Activated T-cell treated with anti-CD3 and anti-CD28 coated beads for 4 hours (primary cell): ENCODE data around the gene SLC35A1.
"Not testable (repeated sequence)": the region's sequence is repeated elsewhere in the genome, so short reads cannot be mapped to it uniquely, and the experiment has no call there.

ENCODE experiments used
- DNase-seq: peaks from one replicate; pipeline ENCODE4 v3.0.0-alpha.2; 2020

Gene SLC35A1

GRCh38 chr6:87472525-87473418 lies at the start of gene SLC35A1:
TSS of gene SLC35A1 (plus strand) at chr6:87472974. CDS start at chr6:87473004, 30 bp downstream.
- peak; percentile 84 for DNase-seq

- DNase-seq: no peak
Observed at GRCh38 chr6:87426789-87427188, 46.0 kb upstream of the SLC35A1 start.

GRCh38 chr6:87430499-87430898 lies 42.3 kb upstream of the SLC35A1 start:
- DNase-seq: no peak

- DNase-seq: no peak
Observed at GRCh38 chr6:87431263-87431662, 41.5 kb upstream of the SLC35A1 start.

GRCh38 chr6:87436435-87436834 lies 36.3 kb upstream of the SLC35A1 start:
- DNase-seq: peak; percentile 10

GRCh38 chr6:87441711-87442110 lies 31.1 kb upstream of the SLC35A1 start:
- DNase-seq: no peak

GRCh38 chr6:87444362-87444761 lies 28.4 kb upstream of the SLC35A1 start:
- no peak for DNase-seq

- DNase-seq: no peak
Observed at GRCh38 chr6:87465051-87465450, 7.7 kb upstream of the SLC35A1 start.

GRCh38 chr6:87473419-87473903 lies 687 bp downstream of the SLC35A1 start:
- no peak for DNase-seq

GRCh38 chr6:87481931-87482330 lies 9.2 kb downstream of the SLC35A1 start:
- DNase-seq: no peak

- no peak for DNase-seq
Observed at GRCh38 chr6:87482366-87482765, 9.6 kb downstream of the SLC35A1 start.

GRCh38 chr6:87483929-87484328 lies 11.2 kb downstream of the SLC35A1 start:
- DNase-seq: no peak

- DNase-seq: no peak
Observed at GRCh38 chr6:87484491-87484890, 11.7 kb downstream of the SLC35A1 start.

- DNase-seq: no peak
Observed at GRCh38 chr6:87487555-87487954, 14.8 kb downstream of the SLC35A1 start.

GRCh38 chr6:87489326-87489725 lies 16.6 kb downstream of the SLC35A1 start:
- not testable (repeated sequence) for DNase-seq

- DNase-seq: no peak
Observed at GRCh38 chr6:87494761-87495422, 22.1 kb downstream of the SLC35A1 start.

GRCh38 chr6:87498048-87498447 lies 25.3 kb downstream of the SLC35A1 start:
- no peak for DNase-seq

GRCh38 chr6:87501809-87502572 lies 29.2 kb downstream of the SLC35A1 start:
- no peak for DNase-seq

GRCh38 chr6:87504441-87504840 lies 31.7 kb downstream of the SLC35A1 start:
- DNase-seq: no peak

GRCh38 chr6:87514831-87515230 lies 42.1 kb downstream of the SLC35A1 start:
- DNase-seq: no peak

GRCh38 chr6:87518453-87518852 lies 45.7 kb downstream of the SLC35A1 start:
- DNase-seq: no peak

- no peak for DNase-seq
Observed at GRCh38 chr6:87522686-87523085, 49.9 kb downstream of the SLC35A1 start.

GRCh38 chr6:87529221-87529620 lies 56.4 kb downstream of the SLC35A1 start:
- no peak for DNase-seq
